Osteoblast (primary cell): ENCODE data around the gene UBTD2. TPM values are rescaled to one million over a fixed set of nuclear protein-coding genes. Genes with fewer than 3 reads are reported as not detected.

ENCODE experiments used
- DNase-seq: peaks from one replicate; pipeline ENCODE4 v3.0.0; 2011; ENCODE audit warnings: low spot score, mixed read lengths; ENCODE audit not compliant: insufficient read length; ENCODE audit errors: missing footprints
- H2AFZ ChIP-seq: 2 replicates; pipeline ENCODE4 v1.6.0; 2011; ENCODE audit warnings: mild to moderate bottlenecking, low read length
- H3K27ac ChIP-seq: 2 replicates; pipeline ENCODE4 v1.5.1; 2011; ENCODE audit warnings: mild to moderate bottlenecking, low read depth, low read length, moderate library complexity
- H3K27me3 ChIP-seq: 2 replicates; pipeline ENCODE4 v1.6.0; 2012; ENCODE audit warnings: mild to moderate bottlenecking, control low read depth, inconsistent platforms, low read length, moderate library complexity; ENCODE audit not compliant: insufficient read depth
- H3K36me3 ChIP-seq: 2 replicates; pipeline ENCODE4 v1.5.1; 2011; ENCODE audit warnings: mild to moderate bottlenecking, low read length, control low read depth, moderate library complexity; ENCODE audit not compliant: insufficient read depth
- H3K4me1 ChIP-seq: 2 replicates; pipeline ENCODE4 v1.5.1; 2011; ENCODE audit warnings: mild to moderate bottlenecking, low read length, control low read depth, moderate library complexity; ENCODE audit not compliant: insufficient read depth
- H3K4me2 ChIP-seq: 2 replicates; pipeline ENCODE4 v1.6.0; 2011; ENCODE audit warnings: mild to moderate bottlenecking, low read length; ENCODE audit not compliant: insufficient read depth
- H3K4me3 ChIP-seq: fragments of 200-600 bp; sonication (generic); 3 replicates; pipeline ENCODE4 v1.5.1; 2012; ENCODE audit warnings: mild to moderate bottlenecking, low read length, inconsistent platforms; ENCODE audit not compliant: insufficient read depth
- H3K79me2 ChIP-seq: 2 replicates; pipeline ENCODE4 v1.6.0; 2012; ENCODE audit warnings: mild to moderate bottlenecking, low read length, control low read depth, inconsistent platforms; ENCODE audit not compliant: insufficient read depth
- H3K9me3 ChIP-seq: 2 replicates; pipeline ENCODE4 v1.5.1; 2011; ENCODE audit warnings: low read depth, low read length, control low read depth
- H4K20me1 ChIP-seq: 2 replicates; pipeline ENCODE4 v1.6.0; 2012; ENCODE audit warnings: mild to moderate bottlenecking, low read length, control low read depth; ENCODE audit not compliant: insufficient read depth
- CTCF ChIP-seq: IDR thresholded peaks from 2 replicates; pipeline ENCODE4 v1.5.1; 2011; ENCODE audit warnings: mild to moderate bottlenecking, low read depth, low read length, moderate library complexity; ENCODE audit errors: extremely low read depth
- total RNA-seq: library from RNA; depleted of rRNA; stranded (reverse); fragments of >200 nt; gene quantifications from 2 replicates; pipeline ENCODE4 v1.2.3, GENCODE V29; 2012

The UBTD2 gene
- total RNA-seq, 1 donor, result 37.6 TPM

GRCh38 chr5:172235827-172236736 lies 47.5 kb downstream of the UBTD2 start:
- Histone ChIP-seq H3K27me3 (no peaks in the 10 kb centered on the region), H3K27ac (no peak overlapping the region), H3K79me2 (peaks cover 53% of the 10 kb centered on the region), H4K20me1 (peaks cover 25% of the 10 kb centered on the region), H2AFZ (no peak overlapping the region), H3K4me2 (no peak overlapping the region), H3K9me3 (no peaks in the 10 kb centered on the region), H3K4me3 (no peak overlapping the region), H3K36me3 (peaks cover 17% of the 10 kb centered on the region), H3K4me1 (peaks cover 6% of the 10 kb centered on the region)
- no peak for DNase-seq
- no peak for TF ChIP-seq CTCF

GRCh38 chr5:172235132-172235780 lies 48.3 kb downstream of the UBTD2 start:
- Histone ChIP-seq H3K79me2 (peaks cover 53% of the 10 kb centered on the region), H4K20me1 (peaks cover 25% of the 10 kb centered on the region), H3K9me3 (no peaks in the 10 kb centered on the region), H2AFZ (no peak overlapping the region), H3K4me3 (no peak overlapping the region), H3K4me2 (no peak overlapping the region), H3K36me3 (peaks cover 20% of the 10 kb centered on the region), H3K27ac (no peak overlapping the region), H3K27me3 (no peaks in the 10 kb centered on the region), H3K4me1 (peaks cover 6% of the 10 kb centered on the region)
- no peak for DNase-seq
- TF ChIP-seq CTCF, result no peak

GRCh38 chr5:172234031-172234430 lies 49.5 kb downstream of the UBTD2 start:
- no peak overlapping the region for H2AFZ ChIP-seq
- peaks cover 20% of the 10 kb centered on the region for H3K36me3 ChIP-seq
- no peak overlapping the region for H3K4me3 ChIP-seq
- H3K4me1 ChIP-seq, result peaks cover 6% of the 10 kb centered on the region
- no peak for TF ChIP-seq CTCF
- H4K20me1 ChIP-seq, result peaks cover 22% of the 10 kb centered on the region
- DNase-seq, result no peak
- no peaks in the 10 kb centered on the region for H3K9me3 ChIP-seq
- peaks cover 45% of the 10 kb centered on the region for H3K79me2 ChIP-seq
- no peak overlapping the region for H3K27ac ChIP-seq
- no peaks in the 10 kb centered on the region for H3K27me3 ChIP-seq
- H3K4me2 ChIP-seq, result no peak overlapping the region

GRCh38 chr5:172229904-172230303 lies 53.7 kb downstream of the UBTD2 start:
- Histone ChIP-seq H3K27me3 (no peaks in the 10 kb centered on the region), H3K4me3 (no peak overlapping the region), H2AFZ (no peak overlapping the region), H4K20me1 (peaks cover 6% of the 10 kb centered on the region), H3K27ac (no peak overlapping the region), H3K79me2 (peaks cover 7% of the 10 kb centered on the region), H3K36me3 (peaks cover 20% of the 10 kb centered on the region), H3K4me2 (no peak overlapping the region), H3K4me1 (no peaks in the 10 kb centered on the region), H3K9me3 (no peaks in the 10 kb centered on the region)
- no peak for TF ChIP-seq CTCF
- DNase-seq, result no peak
